ENCODE data around the gene ZMYM2. TPM values are rescaled to one million over a fixed set of nuclear protein-coding genes. Genes with fewer than 3 reads are reported as not detected.

Gene ZMYM2
- total and polyA plus RNA-seq, 2 experiments from 2014 or later, result 87.9 to 159 TPM

GRCh38 chr13:20000062-20000552, 41.6 kb downstream of the ZMYM2 start (continued):
- TF ChIP-seq ZNF462 (CRISPR knock-in tag; IDR thresholded peaks at IDR 0.05), result no peak
- TF ChIP-seq STAT1 (IDR thresholded peaks at IDR 0.05; ENCODE audit: unreplicated experiment), result no peak
- no peak for TF ChIP-seq EZH2phosphoT487 (IDR thresholded peaks at IDR 0.05; ENCODE audit: unreplicated experiment)
- TF ChIP-seq ZNF114 (CRISPR knock-in tag; IDR thresholded peaks at IDR 0.05), result no peak
- no peak for TF ChIP-seq ETS1 (IDR thresholded peaks at IDR 0.05)
- no peak for TF ChIP-seq POLR2AphosphoS5 (IDR thresholded peaks at IDR 0.05; ENCODE audit: low read depth)

DNA sequence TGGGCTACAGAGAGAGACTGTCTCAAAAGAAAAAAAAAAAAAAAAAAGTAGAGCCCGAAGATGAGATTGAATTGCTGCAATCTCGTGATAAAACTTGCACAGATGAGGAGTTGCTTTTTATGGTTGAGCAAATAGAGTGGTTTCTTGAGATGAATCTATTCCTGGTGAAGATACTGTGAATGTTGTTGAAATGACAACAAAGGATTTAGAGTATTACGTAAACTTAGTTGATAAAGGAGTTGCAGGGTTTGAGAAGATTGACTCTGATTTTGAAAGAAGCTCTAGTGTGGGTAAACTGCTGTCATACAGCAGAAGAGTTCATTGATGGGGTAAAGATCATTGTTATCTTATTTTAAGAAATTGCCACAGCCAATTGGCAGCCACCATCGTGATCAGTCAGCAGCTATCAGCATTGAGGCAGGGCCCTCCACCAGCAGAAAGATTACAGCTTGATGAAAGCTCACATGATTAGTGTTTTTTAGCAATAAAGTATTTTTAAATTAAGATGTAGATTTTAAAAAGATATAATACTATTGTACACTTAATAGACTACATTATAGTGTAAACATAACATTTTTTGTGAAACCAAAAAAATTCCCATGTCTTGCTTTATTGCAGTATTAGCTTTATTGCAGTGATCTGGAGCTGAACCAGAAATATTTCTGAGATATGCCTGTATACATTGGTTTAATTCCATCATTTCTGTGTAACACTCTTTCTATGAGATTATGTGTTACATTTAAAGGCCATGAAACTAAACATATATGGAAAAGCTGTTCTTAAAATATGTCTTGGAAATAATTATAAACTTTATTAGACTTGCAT, 43.1 kb downstream of the ZMYM2 start:
- Mint-ChIP-seq H3K9me3 (no peaks in the 10 kb centered on the region), H3K27me3 (ENCODE audit: insufficient read depth, low read depth, poor library complexity) (no peaks in the 10 kb centered on the region), H3K4me1 (no peaks in the 10 kb centered on the region; the same call in 2 of the 3 replicates), H3K27ac (no peak overlapping the region; the same call in 1 of the 2 replicates), H3K36me3 (ENCODE audit: low read depth) (peaks cover 49% of the 10 kb centered on the region), H3K4me3 (no peak overlapping the region)
- H3K4me1 ChIP-seq (ENCODE audit: insufficient read depth), result no peaks in the 10 kb centered on the region
- no peak overlapping the region for H3K4me2 ChIP-seq
- no peak overlapping the region for H2AFZ ChIP-seq
- H3K27me3 ChIP-seq (ENCODE audit: insufficient read depth), result no peaks in the 10 kb centered on the region
- H3K9me2 ChIP-seq (ENCODE audit: insufficient read depth), result no peaks in the 10 kb centered on the region
- ATAC-seq (no peak), DNase-seq (ENCODE audit: low spot score) (no peak)
- peaks cover 30% of the 10 kb centered on the region for H4K20me1 ChIP-seq (replicated peaks; ENCODE audit: insufficient read depth)
- H3K79me2 ChIP-seq (replicated peaks; ENCODE audit: insufficient read depth), result peaks cover 96% of the 10 kb centered on the region
- peaks cover 42% of the 10 kb centered on the region; the same call in 1 of the 2 replicates for H3K36me3 ChIP-seq (ENCODE audit: insufficient read depth)
- H3F3A ChIP-seq (replicated peaks; ENCODE audit: low read depth), result no peaks in the 10 kb centered on the region
- H3K4me3 ChIP-seq, result no peak overlapping the region
- H3K27ac ChIP-seq (ENCODE audit: low read depth), result no peak overlapping the region
- TF ChIP-seq ZNF462 (CRISPR knock-in tag; IDR thresholded peaks at IDR 0.05) (no peak), CREB1 (CRISPR knock-in tag; IDR thresholded peaks at IDR 0.05; ENCODE audit: low read depth) (no peak), EZH2phosphoT487 (IDR thresholded peaks at IDR 0.05; ENCODE audit: unreplicated experiment) (no peak)

Measured in GM23338 (cell line).